ENCODE measurements around the gene AVPI1.

The AVPI1 gene

GRCh38 chr10:97686962-97687784 lies at the start of gene AVPI1:
TSS of gene AVPI1 (minus strand) at chr10:97687241. CDS start at chr10:97679905, 7,336 bp downstream.
- peak within 1 kb of the TSS; percentile 74 for H3K9ac ChIP-seq (ENCODE audit: low read length)
- H3K27me3 ChIP-seq (ENCODE audit: control insufficient read depth in 1 of 2, insufficient read depth in 2 of 2, low read length in 2 of 2) = no peaks in the 10 kb centered on the region
- peak within 1 kb of the TSS; percentile 66 for H3K27ac ChIP-seq (ENCODE audit: low read depth, low read length)
- peak within 1 kb of the TSS; percentile 71 to 86 for H3K4me3 ChIP-seq (ENCODE audit: low read depth in 1 of 2, low read length in 2 of 2)
- H3K4me1 ChIP-seq (ENCODE audit: insufficient read depth, low read length) = peaks cover 55% of the 10 kb centered on the region
- H3K36me3 ChIP-seq (ENCODE audit: insufficient read depth, low read length) = no peaks in the 10 kb centered on the region
- H3K9me3 ChIP-seq (ENCODE audit: low read length) = no peaks in the 10 kb centered on the region

GRCh38 chr10:97736403-97736901 lies 49.4 kb upstream of the AVPI1 start:
- peak overlapping the region; percentile 83 for H3K27ac ChIP-seq (ENCODE audit: low read depth, low read length)
- H3K36me3 ChIP-seq (ENCODE audit: insufficient read depth, low read length) = peaks cover 4% of the 10 kb centered on the region
- H3K9ac ChIP-seq (ENCODE audit: low read length) = no peak overlapping the region
- H3K9me3 ChIP-seq (ENCODE audit: low read length) = no peaks in the 10 kb centered on the region
- no peaks in the 10 kb centered on the region for H3K27me3 ChIP-seq (ENCODE audit: control insufficient read depth in 1 of 2, insufficient read depth in 2 of 2, low read length in 2 of 2)
- peaks cover 15% of the 10 kb centered on the region for H3K4me1 ChIP-seq (ENCODE audit: insufficient read depth, low read length)
- peak overlapping the region in 1 of 2 donors; percentile 77 for H3K4me3 ChIP-seq (ENCODE audit: low read depth in 1 of 2, low read length in 2 of 2)

- H3K4me3 ChIP-seq (ENCODE audit: low read depth in 1 of 2, low read length in 2 of 2) = no peak overlapping the region
- H3K4me1 ChIP-seq (ENCODE audit: insufficient read depth, low read length) = peaks cover 15% of the 10 kb centered on the region
- no peak overlapping the region for H3K27ac ChIP-seq (ENCODE audit: low read depth, low read length)
- H3K36me3 ChIP-seq (ENCODE audit: insufficient read depth, low read length) = no peaks in the 10 kb centered on the region
- no peaks in the 10 kb centered on the region for H3K9me3 ChIP-seq (ENCODE audit: low read length)
- no peak overlapping the region for H3K9ac ChIP-seq (ENCODE audit: low read length)
- H3K27me3 ChIP-seq (ENCODE audit: control insufficient read depth in 1 of 2, insufficient read depth in 2 of 2, low read length in 2 of 2) = no peaks in the 10 kb centered on the region
Measured at GRCh38 chr10:97734021-97734420, 47.0 kb upstream of the AVPI1 start.

- Histone ChIP-seq H3K4me1 (ENCODE audit: insufficient read depth, low read length) (peaks cover 10% of the 10 kb centered on the region), H3K36me3 (ENCODE audit: insufficient read depth, low read length) (no peaks in the 10 kb centered on the region), H3K4me3 (ENCODE audit: low read depth in 1 of 2, low read length in 2 of 2) (no peak overlapping the region), H3K9me3 (ENCODE audit: low read length) (no peaks in the 10 kb centered on the region), H3K9ac (ENCODE audit: low read length) (no peak overlapping the region), H3K27me3 (ENCODE audit: control insufficient read depth in 1 of 2, insufficient read depth in 2 of 2, low read length in 2 of 2) (no peaks in the 10 kb centered on the region), H3K27ac (ENCODE audit: low read depth, low read length) (no peak overlapping the region)
Measured at GRCh38 chr10:97733256-97733655, 46.2 kb upstream of the AVPI1 start.

- Histone ChIP-seq H3K4me1 (ENCODE audit: insufficient read depth, low read length) (peaks cover 5% of the 10 kb centered on the region), H3K4me3 (ENCODE audit: low read depth in 1 of 2, low read length in 2 of 2) (no peak overlapping the region), H3K9me3 (ENCODE audit: low read length) (no peaks in the 10 kb centered on the region), H3K36me3 (ENCODE audit: insufficient read depth, low read length) (no peaks in the 10 kb centered on the region), H3K9ac (ENCODE audit: low read length) (no peak overlapping the region), H3K27me3 (ENCODE audit: control insufficient read depth in 1 of 2, insufficient read depth in 2 of 2, low read length in 2 of 2) (no peaks in the 10 kb centered on the region), H3K27ac (ENCODE audit: low read depth, low read length) (no peak overlapping the region)
Measured at GRCh38 chr10:97732052-97732359, 45.0 kb upstream of the AVPI1 start.

- Histone ChIP-seq H3K4me1 (ENCODE audit: insufficient read depth, low read length) (peaks cover 8% of the 10 kb centered on the region), H3K27me3 (ENCODE audit: control insufficient read depth in 1 of 2, insufficient read depth in 2 of 2, low read length in 2 of 2) (no peaks in the 10 kb centered on the region), H3K27ac (ENCODE audit: low read depth, low read length) (no peak overlapping the region), H3K4me3 (ENCODE audit: low read depth in 1 of 2, low read length in 2 of 2) (no peak overlapping the region), H3K9me3 (ENCODE audit: low read length) (no peaks in the 10 kb centered on the region), H3K9ac (ENCODE audit: low read length) (no peak overlapping the region), H3K36me3 (ENCODE audit: insufficient read depth, low read length) (no peaks in the 10 kb centered on the region)
Measured at GRCh38 chr10:97731346-97732051, 44.5 kb upstream of the AVPI1 start.

- peaks cover 10% of the 10 kb centered on the region for H3K4me1 ChIP-seq (ENCODE audit: insufficient read depth, low read length)
- H3K9ac ChIP-seq (ENCODE audit: low read length) = no peak overlapping the region
- H3K27ac ChIP-seq (ENCODE audit: low read depth, low read length) = no peak overlapping the region
- H3K36me3 ChIP-seq (ENCODE audit: insufficient read depth, low read length) = no peaks in the 10 kb centered on the region
- no peaks in the 10 kb centered on the region for H3K9me3 ChIP-seq (ENCODE audit: low read length)
- H3K4me3 ChIP-seq (ENCODE audit: low read depth in 1 of 2, low read length in 2 of 2) = no peak overlapping the region
- H3K27me3 ChIP-seq (ENCODE audit: control insufficient read depth in 1 of 2, insufficient read depth in 2 of 2, low read length in 2 of 2) = no peaks in the 10 kb centered on the region
Measured at GRCh38 chr10:97729014-97729413, 42.0 kb upstream of the AVPI1 start.

- peaks cover 7% of the 10 kb centered on the region for H3K36me3 ChIP-seq (ENCODE audit: insufficient read depth, low read length)
- peaks cover 10% of the 10 kb centered on the region for H3K4me1 ChIP-seq (ENCODE audit: insufficient read depth, low read length)
- no peak overlapping the region for H3K9ac ChIP-seq (ENCODE audit: low read length)
- no peaks in the 10 kb centered on the region for H3K27me3 ChIP-seq (ENCODE audit: control insufficient read depth in 1 of 2, insufficient read depth in 2 of 2, low read length in 2 of 2)
- H3K4me3 ChIP-seq (ENCODE audit: low read depth in 1 of 2, low read length in 2 of 2) = no peak overlapping the region
- H3K9me3 ChIP-seq (ENCODE audit: low read length) = no peaks in the 10 kb centered on the region
- peak overlapping the region; percentile 65 for H3K27ac ChIP-seq (ENCODE audit: low read depth, low read length)
Measured at GRCh38 chr10:97726636-97727178, 39.7 kb upstream of the AVPI1 start.

GRCh38 chr10:97724341-97724941 lies 37.4 kb upstream of the AVPI1 start:
- peaks cover 9% of the 10 kb centered on the region for H3K36me3 ChIP-seq (ENCODE audit: insufficient read depth, low read length)
- H3K9ac ChIP-seq (ENCODE audit: low read length) = no peak overlapping the region

GRCh38 chr10:97723001-97723400 lies 36.0 kb upstream of the AVPI1 start:
- no peak overlapping the region for H3K27ac ChIP-seq (ENCODE audit: low read depth, low read length)
- no peaks in the 10 kb centered on the region for H3K9me3 ChIP-seq (ENCODE audit: low read length)
- no peak overlapping the region for H3K9ac ChIP-seq (ENCODE audit: low read length)
- peaks cover 24% of the 10 kb centered on the region for H3K36me3 ChIP-seq (ENCODE audit: insufficient read depth, low read length)
- no peaks in the 10 kb centered on the region for H3K27me3 ChIP-seq (ENCODE audit: control insufficient read depth in 1 of 2, insufficient read depth in 2 of 2, low read length in 2 of 2)
- H3K4me1 ChIP-seq (ENCODE audit: insufficient read depth, low read length) = peaks cover 28% of the 10 kb centered on the region
- H3K4me3 ChIP-seq (ENCODE audit: low read depth in 1 of 2, low read length in 2 of 2) = no peak overlapping the region

More at GRCh38 chr10:97724341-97724941, 37.4 kb upstream of the AVPI1 start:
- Histone ChIP-seq H3K27ac (ENCODE audit: low read depth, low read length) (no peak overlapping the region), H3K27me3 (ENCODE audit: control insufficient read depth in 1 of 2, insufficient read depth in 2 of 2, low read length in 2 of 2) (no peaks in the 10 kb centered on the region), H3K4me3 (ENCODE audit: low read depth in 1 of 2, low read length in 2 of 2) (no peak overlapping the region), H3K9me3 (ENCODE audit: low read length) (no peaks in the 10 kb centered on the region), H3K4me1 (ENCODE audit: insufficient read depth, low read length) (peaks cover 13% of the 10 kb centered on the region)
